Measurements from ENCODE around the gene TMPRSS9.
"Not testable (repeated sequence)": the region's sequence is repeated elsewhere in the genome, so short reads cannot be mapped to it uniquely, and the experiment has no call there.

Gene TMPRSS9

GRCh38 chr19:2343289-2343982 is 16.6 kb upstream of the TMPRSS9 start:
- no peak for DNase-seq

GRCh38 chr19:2344381-2344870 is 15.6 kb upstream of the TMPRSS9 start:
- DNase-seq = no peak

DNA sequence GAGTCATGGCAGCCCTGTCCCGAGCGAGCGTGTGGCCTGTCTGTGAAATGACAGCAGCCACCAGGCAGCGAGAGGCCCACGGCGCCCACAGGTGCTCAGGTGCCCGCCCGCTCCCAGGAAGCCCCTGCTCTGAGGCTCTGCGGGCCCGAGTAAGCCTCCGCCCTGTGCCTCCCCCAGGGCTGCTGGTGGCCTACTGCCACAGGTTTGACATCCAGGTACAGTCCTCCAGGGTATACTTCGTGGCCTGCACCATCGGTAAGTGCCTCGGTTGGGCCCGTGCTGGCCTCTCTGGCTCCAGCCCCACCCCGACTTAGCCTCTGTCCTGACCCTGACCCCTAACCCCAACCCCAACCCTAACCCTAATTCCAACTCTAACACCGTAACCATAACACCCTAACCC is 15.0 kb upstream of the TMPRSS9 start:
- no peak for DNase-seq

GRCh38 chr19:2345794-2346663 is 14.0 kb upstream of the TMPRSS9 start:
- no peak for DNase-seq

GRCh38 chr19:2349818-2350217 is 10.2 kb upstream of the TMPRSS9 start:
- DNase-seq = not testable (repeated sequence)

DNA sequence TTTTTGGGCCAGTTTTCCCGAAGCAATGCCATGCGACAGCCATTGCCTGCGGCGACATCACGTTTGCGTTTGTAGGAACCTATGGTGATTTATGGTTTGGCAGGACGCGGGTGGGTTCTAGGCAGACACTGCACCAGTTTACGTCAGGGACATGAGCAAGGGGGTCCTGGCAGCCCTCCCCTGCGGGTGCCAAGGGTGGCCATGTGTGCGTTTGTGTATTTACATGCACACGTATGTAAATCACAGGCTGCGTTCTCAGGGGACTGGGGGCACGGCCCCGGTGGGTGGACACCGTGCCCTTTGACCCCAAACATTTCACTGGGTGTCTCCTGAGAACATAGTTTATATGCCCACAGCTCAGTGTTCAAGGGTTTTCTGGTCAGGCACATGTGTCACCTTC is 9.4 kb upstream of the TMPRSS9 start:
- DNase-seq = no peak

- no peak for DNase-seq
Measured at GRCh38 chr19:2351591-2351990, 8.5 kb upstream of the TMPRSS9 start.

DNA sequence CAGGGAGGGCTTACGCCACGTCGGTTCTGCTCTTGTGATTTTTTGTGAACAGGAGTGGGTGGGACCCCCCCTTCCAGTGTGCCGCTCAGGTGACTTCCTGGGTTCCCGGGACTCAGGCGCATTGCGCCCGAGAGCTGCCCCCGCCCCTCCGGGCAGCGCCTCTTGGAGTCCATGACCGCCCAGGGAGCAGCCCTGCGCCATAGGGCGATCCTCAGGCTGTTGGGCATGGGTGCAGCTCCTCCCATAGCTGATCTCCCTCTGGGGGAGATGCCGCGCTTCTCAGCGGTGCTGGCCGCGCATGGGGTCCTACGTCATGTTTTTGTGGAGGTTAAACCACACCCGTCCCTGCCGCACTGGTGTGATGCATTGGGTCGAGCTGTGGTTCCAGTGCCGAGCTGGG is 7.9 kb upstream of the TMPRSS9 start:
- no peak for DNase-seq

DNA sequence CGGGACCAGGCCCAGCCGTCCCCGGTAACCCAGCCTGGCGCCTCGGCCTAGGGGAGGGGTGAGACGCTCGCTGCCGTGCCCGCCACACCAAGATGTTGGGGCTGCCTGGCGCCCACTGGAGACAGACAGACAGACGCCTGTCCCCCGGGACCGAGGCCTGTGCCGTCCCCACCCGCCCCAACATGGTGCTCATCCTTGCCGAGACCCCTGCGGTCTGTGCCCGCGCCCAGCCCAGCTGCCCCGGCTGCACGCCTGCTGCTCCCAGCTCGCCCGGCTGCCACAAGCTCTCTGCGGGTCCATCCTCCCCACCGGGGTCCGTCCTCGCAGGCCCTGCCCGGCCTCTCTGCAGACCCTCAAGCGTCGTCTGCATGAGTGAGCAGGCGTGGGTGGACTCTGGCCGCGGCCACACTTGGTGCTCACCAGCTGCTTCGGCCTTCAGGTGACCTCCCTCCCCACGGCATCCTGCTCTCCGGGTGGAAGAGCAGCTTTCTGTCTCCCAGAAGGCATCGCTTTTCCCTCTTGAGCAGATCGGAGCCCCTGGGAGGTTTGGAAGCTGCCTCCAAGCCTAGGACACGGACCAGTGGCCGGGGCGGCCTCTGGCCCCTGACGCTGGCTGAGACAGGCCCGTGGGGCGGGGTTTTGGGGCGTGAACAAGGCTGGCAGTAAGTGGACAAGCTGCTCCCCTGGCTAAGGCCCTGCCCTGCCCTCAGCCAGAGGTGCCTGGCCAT is 6.7 kb upstream of the TMPRSS9 start:
- DNase-seq = no peak

- no peak for DNase-seq
Measured at GRCh38 chr19:2353887-2354592, 6.0 kb upstream of the TMPRSS9 start.

- no peak for DNase-seq
Measured at GRCh38 chr19:2354670-2355069, 5.4 kb upstream of the TMPRSS9 start.

- DNase-seq = no peak
Measured at GRCh38 chr19:2355168-2356035, 4.7 kb upstream of the TMPRSS9 start.

- no peak for DNase-seq
Measured at GRCh38 chr19:2356036-2356646, 3.9 kb upstream of the TMPRSS9 start.

DNA sequence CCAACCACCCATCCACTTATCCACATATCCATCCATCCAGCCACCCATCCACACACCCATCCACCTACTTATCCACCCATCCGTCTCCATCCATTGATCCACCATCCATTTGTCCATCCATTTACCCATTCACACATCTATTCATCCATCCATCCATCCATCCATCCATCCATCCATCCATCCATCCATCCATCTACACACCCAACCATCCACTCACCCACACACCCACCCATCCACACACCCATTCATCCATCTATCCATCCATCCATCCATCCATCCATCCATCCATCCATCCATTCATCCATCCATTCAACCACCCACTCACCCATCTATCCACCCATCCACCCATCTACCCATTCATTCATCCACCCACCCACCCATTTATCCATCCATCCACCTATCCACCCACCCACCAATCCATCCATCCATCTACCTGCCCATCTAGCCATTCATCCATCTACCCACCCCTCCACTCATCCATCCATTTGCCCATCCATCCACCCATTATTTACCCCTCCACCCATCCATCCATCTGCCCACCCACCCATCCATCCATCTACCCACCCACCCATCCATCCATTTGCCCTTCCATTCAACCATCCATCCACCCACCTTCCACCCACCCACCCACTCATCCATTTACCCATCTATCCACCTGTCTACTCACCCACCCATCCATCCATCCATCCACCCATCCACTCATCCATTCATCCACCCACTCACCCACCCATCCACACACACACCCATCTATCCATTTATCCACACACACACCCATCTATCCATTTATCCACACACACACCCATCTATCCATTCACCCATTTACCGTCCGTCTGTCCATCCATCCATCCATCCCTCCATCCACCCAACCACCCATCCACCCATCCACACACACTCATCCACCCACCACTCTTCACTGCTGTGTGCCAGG is 2.5 kb upstream of the TMPRSS9 start:
- no peak for DNase-seq

DNA sequence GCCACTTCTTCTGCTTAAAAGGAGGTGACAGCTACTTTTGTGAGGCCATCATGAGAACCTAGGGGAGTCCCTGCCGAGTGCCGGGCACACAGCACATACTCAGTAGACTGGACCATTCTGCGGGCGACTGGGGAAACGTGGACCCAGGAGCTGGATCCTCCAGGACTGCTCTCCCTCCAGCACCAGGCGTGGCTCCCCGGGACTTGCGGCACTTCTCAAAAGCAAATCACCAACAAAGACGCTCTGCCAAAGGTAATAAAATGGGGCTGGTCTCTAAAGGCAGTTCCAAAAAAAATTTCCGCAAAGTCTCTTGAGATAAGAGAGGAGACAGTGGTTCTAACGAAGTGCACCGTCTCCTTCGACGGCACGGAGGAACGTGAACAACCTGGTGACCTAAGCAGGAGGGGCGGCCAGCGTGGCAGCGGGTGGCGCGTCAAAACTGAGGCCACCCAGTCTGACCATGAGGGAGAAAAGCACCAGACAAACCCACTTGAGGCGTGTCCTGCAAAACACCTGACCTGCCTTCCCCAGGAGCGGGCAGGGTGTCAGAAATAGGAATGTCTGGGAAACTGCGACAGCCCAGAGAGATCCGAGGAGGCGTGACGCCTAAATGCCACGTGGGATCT is 1.4 kb upstream of the TMPRSS9 start:
- no peak for DNase-seq

- no peak for DNase-seq
Measured at GRCh38 chr19:2360833-2361232, 768 bp downstream of the TMPRSS9 start.

DNA sequence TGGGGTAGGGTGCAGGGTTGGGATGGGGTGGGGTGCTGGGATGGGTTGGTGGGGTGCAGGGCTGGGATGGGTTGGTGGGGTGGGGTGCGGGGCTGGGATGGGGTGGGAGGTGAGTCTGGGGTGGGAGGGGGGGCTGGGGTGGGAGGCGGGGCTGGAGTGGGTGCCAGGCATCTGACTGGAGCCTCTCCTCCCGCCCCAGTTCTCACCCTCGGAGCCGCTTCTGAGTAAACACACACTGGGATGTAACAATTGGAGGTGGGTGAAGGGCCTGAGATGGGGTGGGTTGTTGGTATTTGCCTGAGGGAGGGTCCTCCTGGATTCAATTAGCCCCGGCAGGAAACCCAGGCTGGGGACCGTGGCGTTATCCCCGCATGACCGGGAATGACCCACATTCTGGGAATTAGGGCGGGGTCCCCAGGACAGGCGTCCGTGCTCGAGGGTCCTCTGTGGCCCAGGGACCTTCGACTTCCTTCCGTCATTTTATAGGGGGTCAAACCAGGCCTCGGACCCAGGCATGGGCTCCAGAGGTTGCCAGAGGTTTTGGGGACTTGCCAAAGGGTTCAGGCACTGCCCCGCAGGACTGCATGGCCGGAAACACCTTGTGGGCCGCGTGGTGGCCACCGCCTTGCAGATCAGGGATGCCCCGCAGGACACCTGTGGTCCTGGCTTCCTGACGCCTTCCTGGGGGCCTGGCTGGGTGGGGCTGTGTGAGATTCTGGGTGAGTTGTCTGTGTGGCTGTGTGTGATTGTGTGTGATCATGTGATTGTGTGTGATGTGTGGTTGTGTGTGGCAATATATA is 1.4 kb downstream of the TMPRSS9 start:
- no peak for DNase-seq

GRCh38 chr19:2362046-2362969 is 2.2 kb downstream of the TMPRSS9 start:
- no peak for DNase-seq

Measured in stimulated activated CD8-positive, alpha-beta memory T cell treated with anti-CD3 and anti-CD28 coated beads, Interleukin-4, amount 100 ng/mL, for 48 hours (primary cell).